Activated CD4-positive, alpha-beta memory T cell treated with anti-CD3 and anti-CD28 coated beads, Interleukin-2, amount 10 ng/mL, durations not matched to agents 7 days and 5 days (primary cell): Measurements from ENCODE around the gene C14orf93. TPM values are rescaled to one million over a fixed set of nuclear protein-coding genes. Genes with fewer than 3 reads are reported as not detected.
"Not testable (repeated sequence)": the region's sequence is repeated elsewhere in the genome, so short reads cannot be mapped to it uniquely, and the experiment has no call there.

ENCODE experiments used
- CTCF ChIA-PET: fragments of 350-600 bp; sonication (Branson Sonifier 250); formaldehyde crosslinking; loops from one replicate; lab custom pipeline; 2021; ENCODE audit warnings: antibody characterized with exemption, inconsistent platforms; lab: Charles Lee
- POLR2A ChIA-PET: fragments of 350-600 bp; sonication (Branson Sonifier 250); formaldehyde crosslinking; loops from one replicate; lab custom pipeline; 2021; ENCODE audit warnings: antibody characterized with exemption; lab: Charles Lee
- DNase-seq: peaks from one replicate; pipeline ENCODE4 v3.0.0-alpha.2; 2020
- H3K27ac Mint-ChIP-seq: one replicate; pipeline ENCODE4 v1.8.0; 2021; ENCODE audit warnings: mild to moderate bottlenecking, mixed read lengths
- H3K27me3 Mint-ChIP-seq: one replicate; pipeline ENCODE4 v1.8.0; 2021; ENCODE audit warnings: mixed read lengths
- H3K36me3 Mint-ChIP-seq: one replicate; pipeline ENCODE4 v1.8.0; 2021; ENCODE audit warnings: low read depth, mixed read lengths
- H3K4me1 Mint-ChIP-seq: one replicate; pipeline ENCODE4 v1.8.0; 2021; ENCODE audit warnings: mixed read lengths
- H3K4me3 Mint-ChIP-seq: one replicate; pipeline ENCODE4 v1.8.0; 2021; ENCODE audit warnings: mild to moderate bottlenecking, mixed read lengths
- H3K9me3 Mint-ChIP-seq: one replicate; pipeline ENCODE4 v1.8.0; 2021; ENCODE audit warnings: mixed read lengths
- total RNA-seq, 2 experiments: library from RNA; stranded (reverse); gene quantifications; one replicate each; pipeline ENCODE4 v1.2.3, GENCODE V29; 2021

Gene C14orf93
- total RNA-seq, 2 experiments from 2014 or later, result 9.4 to 10.4 TPM

DNA sequence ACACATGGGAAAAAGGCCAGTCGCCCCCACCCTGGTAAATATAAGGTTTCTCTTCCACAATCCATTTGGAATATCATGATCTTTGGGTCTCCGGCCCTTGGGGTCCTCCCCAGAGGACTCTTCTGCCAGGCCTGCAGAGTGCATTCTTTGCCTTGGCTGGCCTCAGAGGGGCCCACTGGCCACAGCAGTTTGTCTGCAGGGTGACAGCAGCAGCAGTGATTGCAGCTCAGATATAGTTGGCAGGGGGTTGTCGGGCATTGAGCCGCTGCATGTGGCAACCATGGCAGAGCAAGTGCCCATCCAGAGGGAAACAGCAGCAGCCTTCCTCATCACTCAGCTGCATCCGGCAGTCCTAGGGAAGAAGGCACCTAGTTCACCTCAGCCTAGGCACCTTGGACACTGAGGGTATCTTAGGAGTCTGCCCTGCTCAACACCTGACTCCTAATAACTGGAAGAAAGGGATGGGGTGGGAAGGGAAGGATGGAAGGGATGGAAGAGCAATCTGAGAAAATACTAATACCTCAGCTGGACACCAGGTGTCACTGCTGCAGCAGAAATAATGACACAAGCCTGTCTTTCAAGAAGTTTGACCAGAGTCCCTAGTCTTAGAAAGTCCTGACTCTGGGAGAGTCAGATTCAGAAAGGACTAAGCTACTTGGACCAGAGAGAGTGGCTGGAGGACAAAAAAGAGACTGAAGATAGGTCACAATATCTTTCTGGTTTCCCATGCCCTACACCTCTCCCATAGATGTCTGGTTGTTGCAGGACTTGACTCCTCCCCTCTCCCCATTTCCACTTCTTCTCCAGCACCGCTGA is 36.5 kb downstream of the C14orf93 start:
- Mint-ChIP-seq H3K4me1 (no peaks in the 10 kb centered on the region), H3K27me3 (peaks cover 13% of the 10 kb centered on the region), H3K36me3 (no peaks in the 10 kb centered on the region), H3K9me3 (no peaks in the 10 kb centered on the region), H3K4me3 (no peak overlapping the region), H3K27ac (no peak overlapping the region)
- POLR2A ChIA-PET, result interaction anchor here (0.7 to 2.9 kb wide), 9 partner anchors 9 to 328 kb away, joined by 3 to 10 read pairs (median 6); partner anchors contain the start of genes AJUBA, HAUS4 and PRMT5
- peak; percentile 43 for DNase-seq
- CTCF ChIA-PET, result interaction anchor here (0.6 to 8.7 kb wide), 25 partner anchors 10 to 248 kb away, joined by 3 to 165 read pairs (median 7); partner anchors contain the start of genes ACIN1, AJUBA, C14orf119 and HAUS4

DNA sequence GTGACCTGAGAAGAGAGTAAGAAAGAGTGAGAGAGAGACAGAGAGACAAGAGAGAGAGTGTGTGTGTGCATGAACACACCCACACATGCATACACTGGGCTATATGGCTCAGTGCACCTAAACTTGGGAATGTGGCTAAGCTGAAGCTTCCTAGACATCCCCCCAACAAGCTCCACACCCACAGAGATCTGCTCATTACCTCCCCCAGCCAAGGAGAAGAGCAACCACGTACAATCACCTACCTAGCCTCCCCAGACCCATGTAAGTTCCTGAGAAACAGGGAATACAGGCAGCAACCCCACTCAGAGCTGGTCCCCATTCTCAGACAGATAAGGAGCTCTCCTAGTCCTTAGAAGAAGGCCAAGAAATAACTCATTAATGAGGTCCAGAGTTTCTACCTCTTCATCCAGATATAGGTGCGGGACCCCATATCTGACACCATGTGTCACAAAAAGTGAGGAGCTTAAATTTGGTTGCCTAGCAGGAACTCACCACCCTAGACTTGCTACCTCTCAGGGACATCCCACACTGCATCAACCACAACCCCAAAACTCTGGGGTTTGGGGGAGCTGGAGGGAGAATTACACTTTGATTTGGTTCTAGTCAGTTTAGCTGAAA is 37.5 kb downstream of the C14orf93 start:
- ChIA-PET POLR2A (interaction anchor here (0.8 to 2.9 kb wide), 7 partner anchors 10 to 329 kb away, joined by 3 to 10 read pairs (median 7); partner anchors contain the start of genes AJUBA, HAUS4 and PRMT5), CTCF (interaction anchor here (0.6 to 8.7 kb wide), 25 partner anchors 9 to 496 kb away, joined by 3 to 165 read pairs (median 7); partner anchors contain the start of genes ACIN1, AJUBA, C14orf119 and HAUS4)
- Mint-ChIP-seq H3K27me3 (peaks cover 9% of the 10 kb centered on the region), H3K27ac (no peak overlapping the region), H3K4me1 (no peaks in the 10 kb centered on the region), H3K9me3 (no peaks in the 10 kb centered on the region), H3K36me3 (no peaks in the 10 kb centered on the region), H3K4me3 (no peak overlapping the region)
- DNase-seq, result no peak

DNA sequence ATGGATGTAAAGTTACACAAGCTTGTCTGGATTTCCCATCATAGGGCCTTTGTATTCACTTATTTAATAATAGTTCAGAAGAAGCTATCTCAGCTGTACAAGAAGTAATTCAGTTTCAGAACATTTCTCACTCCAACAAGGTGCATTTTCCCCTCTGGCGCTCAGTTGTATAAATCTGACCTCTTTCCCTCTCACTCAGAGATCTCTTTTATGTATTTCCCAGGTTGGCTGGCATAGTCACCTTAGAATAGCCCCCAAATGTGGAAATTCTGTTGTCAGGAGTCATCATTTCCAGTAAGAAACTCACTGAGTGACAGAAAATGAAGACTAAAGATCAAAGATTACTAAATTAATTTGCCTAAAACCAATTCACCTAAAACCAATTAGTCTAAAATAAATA is 38.8 kb downstream of the C14orf93 start:
- no peak overlapping the region for H3K4me3 Mint-ChIP-seq
- H3K27ac Mint-ChIP-seq, result no peak overlapping the region
- no peak for DNase-seq
- no peaks in the 10 kb centered on the region for H3K36me3 Mint-ChIP-seq
- peaks cover 2% of the 10 kb centered on the region for H3K27me3 Mint-ChIP-seq
- POLR2A ChIA-PET, result no interaction called here
- H3K4me1 Mint-ChIP-seq, result no peaks in the 10 kb centered on the region
- CTCF ChIA-PET, result interaction anchor here (0.7 to 8.7 kb wide), 11 partner anchors 8 to 98 kb away, joined by 4 to 165 read pairs (median 17); partner anchors contain the start of genes AJUBA and HAUS4
- no peaks in the 10 kb centered on the region for H3K9me3 Mint-ChIP-seq

DNA sequence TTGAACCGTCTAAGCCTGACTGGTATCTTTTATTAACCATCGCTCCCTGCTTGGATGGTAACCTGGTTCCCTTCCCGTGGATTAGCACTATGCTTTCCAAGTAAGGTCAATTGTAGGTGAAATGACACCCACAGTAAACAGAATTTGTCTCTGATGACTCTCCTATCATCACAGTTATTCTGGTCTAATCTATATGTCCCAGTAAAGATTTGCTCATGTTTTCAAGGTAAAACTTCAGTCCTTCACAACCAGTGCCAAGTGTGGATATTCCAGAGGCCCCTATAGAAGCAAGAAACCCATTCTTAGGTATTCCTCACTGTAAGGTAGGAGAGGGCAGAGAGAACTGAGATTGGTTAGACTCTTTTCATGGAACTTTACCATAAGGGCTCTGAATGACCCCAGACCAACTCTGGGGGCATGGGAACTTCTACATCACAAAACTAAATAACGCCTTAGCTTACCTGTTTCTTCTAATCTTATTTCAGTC is 43.1 kb downstream of the C14orf93 start:
- Mint-ChIP-seq H3K9me3 (no peaks in the 10 kb centered on the region), H3K27ac (no peak overlapping the region), H3K36me3 (no peaks in the 10 kb centered on the region), H3K4me3 (no peak overlapping the region), H3K27me3 (peaks cover 4% of the 10 kb centered on the region), H3K4me1 (no peaks in the 10 kb centered on the region)
- CTCF ChIA-PET, result interaction anchor here (2.1 kb wide), 1 partner anchor 20 kb away, joined by 10 read pairs; no protein-coding TSS in a partner anchor
- DNase-seq, result no peak
- POLR2A ChIA-PET, result no interaction called here

DNA sequence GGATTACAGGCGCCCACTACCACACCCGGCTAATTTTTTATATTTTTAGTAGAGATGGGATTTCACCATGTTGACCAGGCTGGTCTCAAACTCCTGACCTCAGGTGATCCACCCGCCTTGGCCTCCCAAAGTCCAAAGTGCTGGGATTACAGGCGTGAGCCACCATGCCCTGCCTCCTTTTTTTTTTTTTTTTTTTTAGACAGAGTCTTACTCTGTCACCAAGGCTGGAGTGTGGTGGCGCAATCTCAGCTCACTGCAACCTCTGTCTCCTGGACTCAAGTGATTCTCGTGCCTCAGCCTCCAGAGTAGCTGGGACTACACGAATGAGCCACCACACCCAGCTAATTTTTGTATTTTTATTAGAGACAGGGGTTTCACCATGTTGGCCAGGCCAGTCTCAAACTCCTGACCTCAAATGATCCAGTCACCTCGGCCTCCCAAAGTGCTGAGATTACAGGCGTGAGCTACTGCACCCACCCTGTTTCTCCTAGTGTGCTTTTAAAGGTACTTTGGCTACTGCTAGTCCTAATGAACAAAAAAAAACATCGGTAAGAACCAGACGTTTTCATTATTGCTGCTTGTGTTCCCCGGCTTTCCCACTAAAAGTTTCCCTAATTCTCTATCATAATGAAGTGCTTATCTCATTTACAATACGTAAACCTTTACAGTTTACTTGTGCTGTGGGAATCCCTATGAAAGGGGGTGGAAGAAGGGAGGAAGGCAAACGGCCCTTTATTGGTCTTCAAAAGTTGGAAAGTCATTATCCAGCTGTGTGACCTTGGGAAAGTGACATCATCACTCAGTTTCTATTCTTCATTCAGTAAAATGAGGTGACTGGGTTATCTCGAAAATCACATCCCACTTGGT is 43.8 kb downstream of the C14orf93 start:
- H3K27ac Mint-ChIP-seq, POLR2A ChIA-PET, H3K36me3 Mint-ChIP-seq, H3K4me3 Mint-ChIP-seq, H3K9me3 Mint-ChIP-seq, H3K4me1 Mint-ChIP-seq, DNase-seq, H3K27me3 Mint-ChIP-seq: not testable (repeated sequence)
- CTCF ChIA-PET, result interaction anchor here (0.7 to 2.1 kb wide), 3 partner anchors 20 to 396 kb away, joined by 3 to 10 read pairs (median 3); partner anchors contain the start of gene CDH24

DNA sequence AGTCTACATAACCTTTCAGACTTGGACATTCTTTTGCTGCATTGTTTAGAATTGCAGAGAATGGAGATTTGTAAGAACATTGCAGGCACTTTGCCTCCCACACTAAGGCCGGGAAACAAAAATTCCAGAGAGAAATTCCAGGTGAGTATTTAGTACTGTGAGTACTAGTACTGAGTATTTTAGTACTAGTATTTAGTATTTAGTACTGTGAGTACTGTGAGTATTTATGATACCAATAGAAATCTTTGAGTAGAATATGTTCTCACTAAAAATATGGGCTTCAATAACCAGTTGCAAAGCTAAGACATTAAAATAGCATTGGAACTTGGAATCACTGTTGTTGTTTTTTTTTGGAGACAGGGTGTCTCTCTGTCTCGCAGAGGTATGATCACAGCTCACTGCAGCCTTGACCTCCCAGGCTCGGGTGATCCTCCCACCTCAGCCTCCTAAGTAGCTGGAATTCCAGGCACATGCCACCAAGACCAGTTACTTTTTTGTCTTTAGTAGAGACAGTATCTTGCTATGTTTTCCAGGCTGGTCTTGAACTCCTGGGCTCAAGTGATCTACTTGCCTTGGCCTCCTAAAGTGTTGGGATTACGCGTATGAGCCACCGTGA is 47.8 kb downstream of the C14orf93 start:
- no peak overlapping the region for H3K4me3 Mint-ChIP-seq
- no peak for DNase-seq
- H3K27me3 Mint-ChIP-seq, result peaks cover 5% of the 10 kb centered on the region
- CTCF ChIA-PET, result interaction anchor here (1.0 to 4.2 kb wide), 4 partner anchors 10 to 106 kb away, joined by 3 to 18 read pairs (median 6); no protein-coding TSS in a partner anchor
- POLR2A ChIA-PET, result interaction anchor here (1.0 to 1.7 kb wide), 3 partner anchors 13 to 45 kb away, joined by 3 to 5 read pairs (median 3); partner anchors contain the start of gene PRMT5
- no peak overlapping the region for H3K27ac Mint-ChIP-seq
- H3K9me3 Mint-ChIP-seq, result no peaks in the 10 kb centered on the region
- H3K4me1 Mint-ChIP-seq, result peaks cover 4% of the 10 kb centered on the region
- no peaks in the 10 kb centered on the region for H3K36me3 Mint-ChIP-seq

DNA sequence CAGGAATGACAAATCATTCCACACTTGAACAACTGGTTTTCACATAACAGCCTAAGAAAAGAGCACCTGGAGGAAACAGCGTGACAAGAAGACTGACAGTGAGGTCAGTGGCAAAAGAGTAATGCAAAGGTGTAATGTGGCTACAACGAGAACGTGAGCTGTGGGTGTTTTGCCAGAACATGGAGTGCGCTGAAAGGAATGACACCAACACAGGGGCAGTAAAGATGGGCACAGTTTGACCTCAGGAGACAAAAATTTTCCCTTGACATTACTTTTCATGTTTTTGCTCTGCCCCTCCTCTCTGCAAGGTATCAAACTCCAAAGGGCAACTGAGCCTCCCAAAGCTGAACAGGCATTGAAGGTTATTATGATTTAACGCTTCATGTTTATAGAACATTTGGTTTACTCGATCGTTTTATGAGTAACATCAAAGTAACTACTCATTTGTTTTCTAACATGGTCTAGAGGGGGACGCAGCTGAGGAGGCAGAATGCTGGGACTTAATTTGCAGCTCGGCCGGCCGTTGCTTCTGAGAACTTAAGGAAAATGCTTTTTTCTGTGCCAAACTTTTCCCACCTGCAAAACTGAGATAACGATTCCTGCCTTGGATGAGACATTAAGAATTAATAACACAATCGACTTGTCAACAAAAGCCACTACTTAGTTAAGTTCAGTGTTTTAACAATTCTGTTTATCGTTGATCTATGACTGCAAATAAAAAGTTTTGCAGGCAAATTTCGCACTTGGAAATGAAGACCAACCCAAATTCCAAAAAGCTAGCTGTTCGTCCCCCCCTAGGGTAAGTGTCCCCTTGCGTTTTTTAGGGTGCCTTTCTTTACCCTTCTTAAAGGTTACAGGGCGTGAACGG is 54.0 kb downstream of the C14orf93 start:
- Mint-ChIP-seq H3K4me1 (peaks cover 30% of the 10 kb centered on the region), H3K9me3 (no peaks in the 10 kb centered on the region), H3K36me3 (peaks cover 32% of the 10 kb centered on the region), H3K27ac (peak overlapping the region; percentile 79), H3K4me3 (peak overlapping the region; percentile 91), H3K27me3 (peaks cover 3% of the 10 kb centered on the region)
- POLR2A ChIA-PET, result interaction anchor here (0.6 to 4.1 kb wide), 30 partner anchors 10 to 1170 kb away, joined by 3 to 33 read pairs (median 4); partner anchors contain the start of genes ACIN1, AJUBA, DAD1 and LRP10
- no peak for DNase-seq
- CTCF ChIA-PET, result interaction anchor here (0.7 to 3.2 kb wide), 23 partner anchors 14 to 386 kb away, joined by 3 to 25 read pairs (median 5); partner anchors contain the start of genes ACIN1, C14orf119, CDH24 and MRPL52

DNA sequence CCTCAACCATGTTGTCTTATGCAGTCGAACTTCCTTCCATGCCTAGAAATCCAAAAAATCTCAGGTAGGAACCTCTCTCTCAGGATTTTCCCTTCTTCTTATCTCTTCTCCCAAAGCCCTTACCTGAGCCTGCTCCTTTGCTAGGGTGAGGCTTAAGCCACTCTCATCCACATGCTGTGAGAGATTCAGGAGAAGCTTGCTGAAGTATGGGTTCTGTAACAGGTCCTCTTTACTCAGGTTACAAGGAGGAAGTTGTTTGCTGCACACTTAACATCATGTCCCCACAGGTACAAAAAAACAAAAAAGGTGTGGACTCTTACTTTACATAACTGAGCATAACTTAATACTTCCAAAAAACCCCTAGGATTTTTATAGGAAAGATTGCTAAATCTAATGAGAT is 57.5 kb downstream of the C14orf93 start:
- no peaks in the 10 kb centered on the region for H3K9me3 Mint-ChIP-seq
- no peaks in the 10 kb centered on the region for H3K27me3 Mint-ChIP-seq
- ChIA-PET POLR2A (no interaction called here), CTCF (interaction anchor here (1.0 to 1.7 kb wide), 2 partner anchors 8 to 23 kb away, joined by 5 to 7 read pairs; partner anchors contain the start of gene PRMT5)
- DNase-seq, result no peak
- H3K27ac Mint-ChIP-seq, result no peak overlapping the region
- no peak overlapping the region for H3K4me3 Mint-ChIP-seq
- H3K4me1 Mint-ChIP-seq, result peaks cover 26% of the 10 kb centered on the region
- H3K36me3 Mint-ChIP-seq, result peaks cover 45% of the 10 kb centered on the region

DNA sequence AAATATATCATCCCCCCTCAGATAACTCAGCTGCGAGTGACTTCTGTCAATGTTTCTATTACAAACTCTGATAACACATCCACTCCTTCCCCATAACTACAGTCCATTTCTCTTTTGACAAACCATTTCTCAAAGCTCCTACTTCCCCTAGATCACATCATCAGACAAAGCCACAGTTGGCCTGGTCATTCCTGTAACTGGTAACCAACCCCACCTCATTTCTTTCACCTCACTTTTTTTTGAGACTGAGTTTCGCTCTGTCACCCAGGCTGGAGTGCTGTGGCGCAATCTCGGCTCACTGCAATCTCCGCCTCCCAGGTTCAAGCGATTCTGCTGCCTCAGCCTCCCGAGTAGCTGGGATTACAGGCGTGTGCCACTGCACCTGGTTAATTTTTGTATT is 58.1 kb downstream of the C14orf93 start:
- H3K9me3 Mint-ChIP-seq, H3K27ac Mint-ChIP-seq, H3K27me3 Mint-ChIP-seq, POLR2A ChIA-PET, DNase-seq, H3K4me3 Mint-ChIP-seq: not testable (repeated sequence)
- Mint-ChIP-seq H3K36me3 (peaks cover 52% of the 10 kb centered on the region), H3K4me1 (peaks cover 24% of the 10 kb centered on the region)
- CTCF ChIA-PET, result interaction anchor here (1.0 to 1.7 kb wide), 3 partner anchors 8 to 35 kb away, joined by 4 to 7 read pairs (median 5); partner anchors contain the start of gene PRMT5

DNA sequence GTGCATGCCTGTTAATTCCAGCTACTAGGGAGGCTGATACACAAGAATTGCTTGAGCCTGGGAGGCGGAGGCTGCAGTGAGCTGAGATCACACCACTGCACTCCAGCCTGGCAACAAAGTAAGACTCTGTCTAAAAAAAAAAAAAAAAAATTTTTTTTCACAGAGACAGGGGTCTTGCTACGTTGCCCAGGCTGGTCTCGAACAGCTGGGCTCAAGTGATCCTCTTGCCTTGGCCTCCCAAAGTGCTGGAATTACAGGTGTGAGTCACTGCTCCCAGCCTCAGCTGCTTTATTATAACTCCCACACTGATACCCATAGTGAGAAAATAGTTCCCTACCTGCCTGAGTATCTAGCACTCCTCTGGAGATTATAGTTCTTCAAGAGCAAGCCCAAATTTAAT is 64.3 kb downstream of the C14orf93 start:
- Mint-ChIP-seq H3K27me3 (no peaks in the 10 kb centered on the region), H3K4me1 (no peaks in the 10 kb centered on the region), H3K9me3 (no peaks in the 10 kb centered on the region), H3K4me3 (no peak overlapping the region), H3K36me3 (peaks cover 36% of the 10 kb centered on the region), H3K27ac (no peak overlapping the region)
- ChIA-PET POLR2A (interaction anchor here (0.9 to 3.4 kb wide), 3 partner anchors 10 to 357 kb away, joined by 3 to 23 read pairs (median 3); partner anchors contain the start of genes DAD1, HAUS4 and PRMT5), CTCF (interaction anchor here (0.7 to 4.0 kb wide), 10 partner anchors 11 to 77 kb away, joined by 3 to 21 read pairs (median 4); partner anchors contain the start of genes AJUBA, HAUS4 and PRMT5)
- DNase-seq, result no peak
